HG03558 (cell line): ENCODE data around the gene ARFGEF3.

Experiments
- ATAC-seq: cut with Tn5 transposase; IDR thresholded peaks from one replicate; pipeline ENCODE4 v1.9.1; 2021; ENCODE audit warnings: moderate number of reproducible peaks; ENCODE audit not compliant: unreplicated experiment; ENCODE audit errors: extremely low read depth

Gene ARFGEF3

DNA sequence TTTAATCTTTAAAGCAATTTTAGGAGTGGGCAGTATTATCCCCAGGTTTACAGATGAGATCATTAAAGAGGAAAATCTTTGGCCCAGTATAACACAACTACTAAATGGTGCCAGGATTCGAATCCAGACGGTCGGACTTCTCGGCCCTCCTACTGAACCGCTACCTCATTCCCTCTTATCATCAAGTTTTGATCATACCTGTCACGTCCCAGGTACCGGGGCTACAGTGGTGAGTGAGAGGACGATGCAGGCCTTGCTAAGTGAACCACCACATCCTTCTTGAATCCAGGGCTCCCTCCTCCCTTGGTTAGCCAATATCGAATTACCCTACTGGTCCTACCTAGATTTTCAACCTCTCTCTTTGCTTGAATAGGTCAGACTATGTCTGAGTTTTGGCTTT, 134.6 kb downstream of the ARFGEF3 start:
- no peak for ATAC-seq

DNA sequence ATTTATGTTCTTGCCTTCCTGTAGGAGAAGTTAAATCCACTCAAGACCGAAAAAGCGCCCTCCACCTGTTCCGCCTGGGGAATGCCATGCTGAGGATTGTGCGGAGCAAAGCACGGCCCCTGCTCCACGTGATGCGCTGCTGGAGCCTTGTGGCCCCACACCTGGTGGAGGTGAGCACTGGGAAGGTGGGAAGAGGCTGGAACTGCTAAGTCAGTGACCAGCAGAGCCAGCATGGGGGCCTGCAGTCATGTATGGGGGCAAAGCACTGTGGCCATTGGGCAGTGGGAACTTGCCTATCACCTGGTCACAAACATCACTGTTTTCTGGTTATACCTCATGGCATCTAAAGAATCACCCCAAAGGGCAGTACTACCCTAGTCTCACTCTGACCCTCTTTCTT, 135.0 kb downstream of the ARFGEF3 start:
- no peak for ATAC-seq

- ATAC-seq, result no peak
These were observed 136.1 kb downstream of the ARFGEF3 start for GRCh38 chr6:138297761-138298298.

GRCh38 chr6:138300469-138300868, 138.7 kb downstream of the ARFGEF3 start:
- no peak for ATAC-seq

DNA sequence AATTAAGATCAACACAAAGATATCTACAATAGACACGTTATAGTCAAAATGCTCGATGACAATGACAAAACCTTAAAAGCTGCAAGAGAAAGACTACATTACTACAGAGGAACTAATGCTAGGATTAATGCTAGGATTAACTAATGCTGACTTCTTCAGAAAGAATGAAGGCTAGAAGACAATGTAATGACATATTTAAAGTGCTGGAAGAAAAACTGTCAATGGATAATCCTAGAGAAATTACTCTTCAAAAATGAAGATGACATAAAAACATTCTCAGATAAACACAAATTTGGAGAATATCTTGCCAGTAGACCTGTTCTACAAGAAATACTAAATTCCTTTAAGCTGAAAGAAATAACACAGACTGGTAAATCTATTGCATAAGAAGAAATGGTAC, 140.8 kb downstream of the ARFGEF3 start:
- ATAC-seq, result no peak

GRCh38 chr6:138307352-138307751, 145.6 kb downstream of the ARFGEF3 start:
- no peak for ATAC-seq

DNA sequence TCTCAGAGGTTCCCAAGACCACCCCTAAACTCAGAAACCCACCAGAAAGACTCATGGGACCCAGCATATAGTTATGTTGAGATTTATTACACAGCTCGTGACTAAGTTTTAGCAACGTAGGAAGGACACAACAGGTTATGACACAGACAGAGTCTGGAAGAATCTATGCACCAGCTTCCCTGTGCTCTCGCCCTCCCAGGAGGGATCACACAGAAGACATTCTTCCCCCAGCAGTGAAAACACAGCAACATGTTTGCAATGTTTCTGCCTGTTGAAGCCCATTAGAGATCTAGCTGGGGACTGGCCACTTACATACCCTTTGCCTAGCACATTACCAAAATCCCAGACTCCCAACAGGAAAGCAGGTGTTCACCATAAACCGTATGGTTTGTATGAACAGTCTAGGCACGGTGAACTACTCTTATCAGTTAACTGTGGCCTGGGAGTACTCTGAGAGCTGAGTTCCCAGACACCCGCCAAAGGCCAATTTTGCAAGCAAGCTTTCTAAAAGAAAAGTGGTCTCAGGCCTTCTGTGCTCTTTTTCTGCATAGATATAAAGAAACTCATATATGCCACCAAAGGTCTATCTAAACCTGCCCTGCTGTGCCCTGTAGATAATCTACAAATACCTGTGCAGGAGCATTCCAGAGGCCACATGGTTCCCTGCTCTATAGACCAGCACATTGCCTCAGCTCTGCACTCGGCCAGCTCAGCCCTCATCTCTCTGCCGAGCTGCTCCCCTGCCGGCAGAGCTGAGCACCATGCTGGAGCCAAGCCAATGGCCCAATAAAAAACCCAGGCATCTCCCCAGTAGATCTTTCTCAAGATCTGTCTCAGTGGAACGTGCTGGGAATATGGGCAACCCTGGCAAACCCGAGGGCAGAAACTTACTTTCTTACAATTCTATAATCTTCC, 146.3 kb downstream of the ARFGEF3 start:
- ATAC-seq, result no peak

- ATAC-seq, result no peak
These were observed 147.0 kb downstream of the ARFGEF3 start for GRCh38 chr6:138308731-138309110.

DNA sequence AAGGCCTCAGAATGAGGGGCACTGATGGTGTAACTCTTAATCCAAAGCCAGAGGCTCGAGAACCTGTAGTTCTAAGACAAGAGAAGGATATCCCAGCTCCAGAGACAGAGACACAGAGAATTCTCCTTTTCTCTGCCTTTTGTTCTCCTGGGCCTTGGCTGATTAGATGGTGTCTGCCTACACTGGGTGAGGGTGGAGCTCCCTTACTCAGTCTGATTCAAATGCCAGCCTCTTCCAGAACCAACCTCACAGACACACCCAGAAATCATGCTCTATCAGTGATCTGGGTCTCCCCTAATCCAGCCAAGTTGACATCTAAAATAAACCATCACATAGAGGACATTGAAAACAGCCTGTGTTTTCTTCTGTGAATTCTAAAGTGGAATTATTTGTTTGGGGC, 148.0 kb downstream of the ARFGEF3 start:
- ATAC-seq, result no peak

- no peak for ATAC-seq
These were observed 148.6 kb downstream of the ARFGEF3 start for GRCh38 chr6:138310294-138310693.

DNA sequence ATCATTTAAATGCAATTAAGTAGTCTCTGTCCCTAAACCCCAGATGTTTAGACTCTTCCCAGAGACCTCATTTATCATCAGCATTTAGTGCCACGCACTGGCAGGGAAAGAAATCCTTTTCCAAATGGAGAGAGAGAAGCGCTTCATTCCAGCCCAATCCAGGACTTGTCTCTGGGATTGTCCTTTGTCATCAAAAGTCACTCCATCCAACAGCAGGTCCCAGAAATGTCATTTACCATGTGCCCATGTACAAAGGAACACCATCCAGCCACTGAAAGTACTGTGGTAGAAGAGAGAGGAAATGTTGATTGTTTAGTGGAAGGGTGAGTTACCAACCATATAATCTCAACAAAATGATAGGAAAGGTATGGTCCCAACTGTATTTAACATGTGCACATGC, 149.1 kb downstream of the ARFGEF3 start:
- no peak for ATAC-seq

- ATAC-seq, result no peak
These were observed 149.5 kb downstream of the ARFGEF3 start for GRCh38 chr6:138311268-138311667.

- ATAC-seq, result no peak
These were observed 157.1 kb downstream of the ARFGEF3 start for GRCh38 chr6:138318741-138319375.

DNA sequence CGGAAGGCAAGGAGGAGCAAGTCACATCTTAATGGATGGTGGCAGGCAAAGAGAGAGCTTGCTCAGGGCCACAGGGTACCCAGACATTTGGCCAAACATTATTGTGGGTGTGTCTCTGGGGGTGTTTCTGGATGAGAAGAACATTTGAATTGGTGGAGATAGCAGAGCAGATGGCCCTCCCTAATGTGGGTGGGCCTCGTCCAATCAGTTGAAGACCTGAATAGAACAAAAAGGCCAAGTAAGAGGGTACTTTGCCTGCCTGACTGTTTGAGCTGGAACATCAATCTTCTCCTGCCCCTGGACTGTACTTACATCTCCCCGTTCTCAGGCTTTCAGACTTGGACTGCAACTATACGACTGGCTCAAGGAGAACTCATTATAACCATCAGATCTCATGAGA, 160.2 kb downstream of the ARFGEF3 start:
- ATAC-seq, result no peak

DNA sequence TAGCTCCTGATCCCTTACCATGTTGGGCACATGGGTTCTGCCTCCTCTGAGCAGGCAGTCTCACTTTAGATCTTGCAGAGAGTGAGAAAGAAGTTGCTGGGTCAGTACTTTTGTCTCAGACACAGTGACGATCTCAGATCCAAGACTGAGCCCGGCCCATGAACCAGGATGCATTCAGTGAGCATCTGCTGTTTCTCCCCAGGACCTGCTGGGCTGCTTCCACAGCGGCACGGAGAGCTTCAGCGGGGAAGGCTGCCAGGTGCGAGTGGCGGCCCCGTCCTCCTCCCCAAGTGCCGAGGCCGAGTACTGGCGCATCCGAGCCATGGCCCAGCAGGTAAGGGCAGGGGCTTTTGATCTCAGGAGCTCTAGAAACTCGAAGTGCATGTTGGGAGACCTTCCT, 162.1 kb downstream of the ARFGEF3 start:
- no peak for ATAC-seq

GRCh38 chr6:138328210-138328609, 166.5 kb downstream of the ARFGEF3 start:
- no peak for ATAC-seq

- no peak for ATAC-seq
These were observed 169.0 kb downstream of the ARFGEF3 start for GRCh38 chr6:138330763-138331162.

DNA sequence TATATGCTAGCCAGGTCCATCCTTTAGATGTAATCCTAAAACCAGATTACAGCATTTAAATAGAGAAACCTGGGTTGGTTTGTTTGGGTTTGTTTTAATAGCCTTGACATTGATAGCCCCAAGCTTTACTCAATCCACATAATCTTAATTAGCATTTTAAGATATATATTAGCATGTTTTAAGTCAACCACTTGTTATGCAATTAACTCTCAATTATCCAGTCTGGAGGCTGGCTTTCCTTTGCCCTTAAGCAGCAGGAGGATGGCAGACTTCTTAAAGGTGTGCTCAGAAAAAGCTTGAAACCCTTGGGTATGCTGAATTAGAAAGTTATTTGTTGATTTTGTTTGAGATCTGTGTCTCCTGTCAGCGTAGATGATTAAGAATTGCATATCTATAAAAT, 169.7 kb downstream of the ARFGEF3 start:
- ATAC-seq, result no peak

- ATAC-seq, result no peak
These were observed 170.2 kb downstream of the ARFGEF3 start for GRCh38 chr6:138331984-138332383.

- ATAC-seq, result no peak
These were observed 172.3 kb downstream of the ARFGEF3 start for GRCh38 chr6:138334000-138334399.

- ATAC-seq, result no peak
These were observed 173.2 kb downstream of the ARFGEF3 start for GRCh38 chr6:138334963-138335362.
